Measurements from ENCODE around the gene CFAP77. TPM values are rescaled to one million over a fixed set of nuclear protein-coding genes. Genes with fewer than 3 reads are reported as not detected.

The CFAP77 gene
- total RNA-seq, 1 experiment from 2014 or later = not detected

- no peak for TF ChIP-seq EZH2 (IDR thresholded peaks at IDR 0.05; ENCODE audit: borderline replicate concordance, low read depth, low read length, poor library complexity, severe bottlenecking)
- no peak for TF ChIP-seq CTCF (conservative IDR thresholded peaks at IDR 0.05; ENCODE audit: low read depth, low read length)
- POLR2A ChIA-PET (ENCODE audit: low non-redundant PET) = no interaction called here
- Histone ChIP-seq H3K4me1 (ENCODE audit: insufficient read depth, low read length, poor library complexity, severe bottlenecking) (no peaks in the 10 kb centered on the region), H3K4me3 (ENCODE audit: low read depth, low read length, poor library complexity, severe bottlenecking) (no peak overlapping the region), H3K9me3 (ENCODE audit: low read depth, low read length, poor library complexity, severe bottlenecking) (no peaks in the 10 kb centered on the region), H3K27ac (ENCODE audit: low read depth, low read length, poor library complexity, severe bottlenecking) (no peak overlapping the region), H3K27me3 (replicated peaks; ENCODE audit: insufficient read depth, low read depth, low read length, poor library complexity) (peaks cover 50% of the 10 kb centered on the region), H3K36me3 (ENCODE audit: insufficient read depth, low read length, poor library complexity, severe bottlenecking) (no peaks in the 10 kb centered on the region)
- BruUV-seq (replicated peaks) = no TSS peak
- DNase-seq (ENCODE audit: low spot score) = no peak
- intact Hi-C loops (cut with micrococcal nuclease; ENCODE audit: unreplicated experiment) = no loop called here
- CTCF ChIA-PET = no interaction called here
Measured at GRCh38 chr9:132554755-132555154, 144.7 kb downstream of the CFAP77 start.

- POLR2A ChIA-PET (ENCODE audit: low non-redundant PET) = no interaction called here
- Histone ChIP-seq H3K9me3 (ENCODE audit: low read depth, low read length, poor library complexity, severe bottlenecking) (no peaks in the 10 kb centered on the region), H3K36me3 (ENCODE audit: insufficient read depth, low read length, poor library complexity, severe bottlenecking) (no peaks in the 10 kb centered on the region), H3K4me1 (ENCODE audit: insufficient read depth, low read length, poor library complexity, severe bottlenecking) (no peaks in the 10 kb centered on the region), H3K27me3 (replicated peaks; ENCODE audit: insufficient read depth, low read depth, low read length, poor library complexity) (peaks cover 57% of the 10 kb centered on the region), H3K4me3 (ENCODE audit: low read depth, low read length, poor library complexity, severe bottlenecking) (no peak overlapping the region), H3K27ac (ENCODE audit: low read depth, low read length, poor library complexity, severe bottlenecking) (no peak overlapping the region)
- intact Hi-C loops (cut with micrococcal nuclease; ENCODE audit: unreplicated experiment) = no loop called here
- no peak for DNase-seq (ENCODE audit: low spot score)
- TF ChIP-seq CTCF (conservative IDR thresholded peaks at IDR 0.05; ENCODE audit: low read depth, low read length) = no peak
- no peak for TF ChIP-seq EZH2 (IDR thresholded peaks at IDR 0.05; ENCODE audit: borderline replicate concordance, low read depth, low read length, poor library complexity, severe bottlenecking)
- no TSS peak for BruUV-seq (replicated peaks)
- CTCF ChIA-PET = no interaction called here
Measured at GRCh38 chr9:132555528-132555927, 145.5 kb downstream of the CFAP77 start.

GRCh38 chr9:132556235-132556634 is 146.2 kb downstream of the CFAP77 start:
- ChIA-PET CTCF (no interaction called here), POLR2A (ENCODE audit: low non-redundant PET) (no interaction called here)
- no peak overlapping the region for H3K27ac ChIP-seq (ENCODE audit: low read depth, low read length, poor library complexity, severe bottlenecking)
- BruUV-seq (replicated peaks) = no TSS peak
- TF ChIP-seq CTCF (conservative IDR thresholded peaks at IDR 0.05; ENCODE audit: low read depth, low read length) = no peak
- TF ChIP-seq EZH2 (IDR thresholded peaks at IDR 0.05; ENCODE audit: borderline replicate concordance, low read depth, low read length, poor library complexity, severe bottlenecking) = no peak
- no peaks in the 10 kb centered on the region for H3K36me3 ChIP-seq (ENCODE audit: insufficient read depth, low read length, poor library complexity, severe bottlenecking)
- no peaks in the 10 kb centered on the region for H3K9me3 ChIP-seq (ENCODE audit: low read depth, low read length, poor library complexity, severe bottlenecking)
- H3K27me3 ChIP-seq (replicated peaks; ENCODE audit: insufficient read depth, low read depth, low read length, poor library complexity) = peaks cover 64% of the 10 kb centered on the region
- no peak for DNase-seq (ENCODE audit: low spot score)
- intact Hi-C loops (cut with micrococcal nuclease; ENCODE audit: unreplicated experiment) = no loop called here
- no peak overlapping the region for H3K4me3 ChIP-seq (ENCODE audit: low read depth, low read length, poor library complexity, severe bottlenecking)
- H3K4me1 ChIP-seq (ENCODE audit: insufficient read depth, low read length, poor library complexity, severe bottlenecking) = no peaks in the 10 kb centered on the region

Data from A673 (cell line).